Astrocyte (in vitro differentiated cells and primary cell): ENCODE measurements around the gene FYN. TPM values are rescaled to one million over a fixed set of nuclear protein-coding genes. Genes with fewer than 3 reads are reported as not detected.
"Not testable (repeated sequence)": the region's sequence is repeated elsewhere in the genome, so short reads cannot be mapped to it uniquely, and the experiment has no call there.

Source experiments
- DNase-seq: peaks from one replicate; pipeline ENCODE4 v3.0.0-alpha.2; 2010; ENCODE audit warnings: low read depth
- FAIRE-seq: peaks from 2 replicates; lab custom pipeline; 2011; peaks lifted over from hg19 to GRCh38; lab: Jason Lieb, UNC
- H2AFZ ChIP-seq: 2 replicates; pipeline ENCODE4 v1.6.0; 2012; ENCODE audit warnings: low read depth, low read length, inconsistent platforms
- H3K27ac ChIP-seq: 2 replicates; pipeline ENCODE4 v1.5.1; 2011; ENCODE audit warnings: low read depth, low read length, inconsistent platforms
- H3K27me3 ChIP-seq: 2 replicates; pipeline ENCODE4 v1.6.0; 2011; ENCODE audit warnings: low read length, inconsistent platforms; ENCODE audit not compliant: insufficient read depth
- H3K36me3 ChIP-seq: 2 replicates; pipeline ENCODE4 v1.5.1; 2011; ENCODE audit warnings: low read length, inconsistent platforms; ENCODE audit not compliant: insufficient read depth
- H3K4me1 ChIP-seq: 2 replicates; pipeline ENCODE4 v1.5.1; 2011; ENCODE audit warnings: low read length, inconsistent platforms; ENCODE audit not compliant: insufficient read depth
- H3K4me2 ChIP-seq: 2 replicates; pipeline ENCODE4 v1.6.0; 2012; ENCODE audit warnings: low read length, inconsistent platforms
- H3K4me3 ChIP-seq: 2 replicates; pipeline ENCODE4 v1.5.1; 2011; ENCODE audit warnings: low read depth, mild to moderate bottlenecking, low read length, inconsistent platforms; ENCODE audit not compliant: insufficient read depth
- H3K79me2 ChIP-seq: 2 replicates; pipeline ENCODE4 v1.6.0; 2012; ENCODE audit warnings: mild to moderate bottlenecking, low read length, inconsistent platforms; ENCODE audit not compliant: insufficient read depth
- H3K9ac ChIP-seq: 2 replicates; pipeline ENCODE4 v1.6.0; 2012; ENCODE audit warnings: mild to moderate bottlenecking, low read length, inconsistent platforms
- H3K9me3 ChIP-seq: 2 replicates; pipeline ENCODE4 v1.5.1; 2012; ENCODE audit warnings: low read depth, mild to moderate bottlenecking, low read length, inconsistent platforms; ENCODE audit not compliant: insufficient read depth
- H4K20me1 ChIP-seq: 2 replicates; pipeline ENCODE4 v1.6.0; 2012; ENCODE audit warnings: low read length, inconsistent platforms; ENCODE audit not compliant: insufficient read depth
- H3K27ac Mint-ChIP-seq: one replicate; pipeline ENCODE4 v1.8.0; 2021; ENCODE audit warnings: mild to moderate bottlenecking, mixed read lengths; ENCODE audit not compliant: unreplicated experiment
- H3K27me3 Mint-ChIP-seq: one replicate; pipeline ENCODE4 v1.8.0; 2021; ENCODE audit warnings: low read depth, mixed read lengths; ENCODE audit not compliant: unreplicated experiment
- H3K36me3 Mint-ChIP-seq: one replicate; pipeline ENCODE4 v1.8.0; 2021; ENCODE audit warnings: low read depth, mixed read lengths; ENCODE audit not compliant: unreplicated experiment
- H3K4me1 Mint-ChIP-seq: one replicate; pipeline ENCODE4 v1.8.0; 2021; ENCODE audit warnings: low read depth, mixed read lengths; ENCODE audit not compliant: unreplicated experiment
- H3K4me3 Mint-ChIP-seq: one replicate; pipeline ENCODE4 v1.8.0; 2021; ENCODE audit warnings: mild to moderate bottlenecking, moderate library complexity, mixed read lengths; ENCODE audit not compliant: unreplicated experiment
- H3K9me3 Mint-ChIP-seq: one replicate; pipeline ENCODE4 v1.8.0; 2021; ENCODE audit warnings: mild to moderate bottlenecking, mixed read lengths; ENCODE audit not compliant: unreplicated experiment
- EZH2 ChIP-seq: IDR thresholded peaks from 2 replicates; pipeline ENCODE4 v1.6.1; 2012; ENCODE audit warnings: mild to moderate bottlenecking, low read length, inconsistent platforms; ENCODE audit not compliant: insufficient read depth
- total RNA-seq: library from RNA; stranded (reverse); gene quantifications from 2 replicates; pipeline ENCODE4 v1.2.1, GENCODE V29; 2021
- TF ChIP-seq, protein P1 (sequence below): IDR thresholded peaks from 2 replicates; pipeline ENCODE4 v1.5.1; 2011; ENCODE audit warnings: low read depth, mild to moderate bottlenecking, inconsistent platforms, low read length, moderate library complexity; ENCODE audit not compliant: insufficient read depth

FYN gene
- total RNA-seq, 1 donor from 2014 or later = 167 TPM

DNA sequence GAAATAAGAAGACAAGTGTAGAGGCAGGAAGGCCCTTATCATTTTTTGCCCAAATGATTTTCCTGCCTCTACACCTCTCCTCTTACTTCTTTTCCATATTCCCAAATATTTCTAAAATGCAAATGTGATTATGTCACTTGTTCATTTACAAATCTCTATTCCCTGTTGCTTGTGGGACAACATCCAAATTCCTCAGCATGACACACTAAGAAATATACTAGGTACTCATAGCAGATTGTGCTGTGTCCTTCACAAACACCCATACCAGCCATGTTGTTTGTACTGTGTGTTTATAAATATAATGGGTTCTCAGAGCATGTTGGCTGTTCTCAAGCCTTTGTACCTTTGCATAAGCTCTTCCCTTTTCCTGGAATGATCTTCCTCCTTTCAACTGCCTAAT, 17.7 kb upstream of the FYN start:
- Mint-ChIP-seq H3K27ac (no peak overlapping the region), H3K4me1 (no peaks in the 10 kb centered on the region), H3K9me3 (peaks cover 2% of the 10 kb centered on the region), H3K36me3 (no peaks in the 10 kb centered on the region), H3K27me3 (no peaks in the 10 kb centered on the region), H3K4me3 (no peak overlapping the region)
- Histone ChIP-seq H3K9me3 (no peaks in the 10 kb centered on the region), H3K9ac (no peak overlapping the region), H3K36me3 (no peaks in the 10 kb centered on the region), H4K20me1 (no peaks in the 10 kb centered on the region), H3K27me3 (no peaks in the 10 kb centered on the region), H3K27ac (no peak overlapping the region), H3K4me3 (no peak overlapping the region), H3K4me2 (no peak overlapping the region), H2AFZ (no peak overlapping the region), H3K4me1 (peaks cover 15% of the 10 kb centered on the region), H3K79me2 (no peaks in the 10 kb centered on the region)
- TF ChIP-seq, protein P1, sequence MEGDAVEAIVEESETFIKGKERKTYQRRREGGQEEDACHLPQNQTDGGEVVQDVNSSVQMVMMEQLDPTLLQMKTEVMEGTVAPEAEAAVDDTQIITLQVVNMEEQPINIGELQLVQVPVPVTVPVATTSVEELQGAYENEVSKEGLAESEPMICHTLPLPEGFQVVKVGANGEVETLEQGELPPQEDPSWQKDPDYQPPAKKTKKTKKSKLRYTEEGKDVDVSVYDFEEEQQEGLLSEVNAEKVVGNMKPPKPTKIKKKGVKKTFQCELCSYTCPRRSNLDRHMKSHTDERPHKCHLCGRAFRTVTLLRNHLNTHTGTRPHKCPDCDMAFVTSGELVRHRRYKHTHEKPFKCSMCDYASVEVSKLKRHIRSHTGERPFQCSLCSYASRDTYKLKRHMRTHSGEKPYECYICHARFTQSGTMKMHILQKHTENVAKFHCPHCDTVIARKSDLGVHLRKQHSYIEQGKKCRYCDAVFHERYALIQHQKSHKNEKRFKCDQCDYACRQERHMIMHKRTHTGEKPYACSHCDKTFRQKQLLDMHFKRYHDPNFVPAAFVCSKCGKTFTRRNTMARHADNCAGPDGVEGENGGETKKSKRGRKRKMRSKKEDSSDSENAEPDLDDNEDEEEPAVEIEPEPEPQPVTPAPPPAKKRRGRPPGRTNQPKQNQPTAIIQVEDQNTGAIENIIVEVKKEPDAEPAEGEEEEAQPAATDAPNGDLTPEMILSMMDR = no peak
- no peak for TF ChIP-seq EZH2
- FAIRE-seq = no peak
- no peak for DNase-seq

DNA sequence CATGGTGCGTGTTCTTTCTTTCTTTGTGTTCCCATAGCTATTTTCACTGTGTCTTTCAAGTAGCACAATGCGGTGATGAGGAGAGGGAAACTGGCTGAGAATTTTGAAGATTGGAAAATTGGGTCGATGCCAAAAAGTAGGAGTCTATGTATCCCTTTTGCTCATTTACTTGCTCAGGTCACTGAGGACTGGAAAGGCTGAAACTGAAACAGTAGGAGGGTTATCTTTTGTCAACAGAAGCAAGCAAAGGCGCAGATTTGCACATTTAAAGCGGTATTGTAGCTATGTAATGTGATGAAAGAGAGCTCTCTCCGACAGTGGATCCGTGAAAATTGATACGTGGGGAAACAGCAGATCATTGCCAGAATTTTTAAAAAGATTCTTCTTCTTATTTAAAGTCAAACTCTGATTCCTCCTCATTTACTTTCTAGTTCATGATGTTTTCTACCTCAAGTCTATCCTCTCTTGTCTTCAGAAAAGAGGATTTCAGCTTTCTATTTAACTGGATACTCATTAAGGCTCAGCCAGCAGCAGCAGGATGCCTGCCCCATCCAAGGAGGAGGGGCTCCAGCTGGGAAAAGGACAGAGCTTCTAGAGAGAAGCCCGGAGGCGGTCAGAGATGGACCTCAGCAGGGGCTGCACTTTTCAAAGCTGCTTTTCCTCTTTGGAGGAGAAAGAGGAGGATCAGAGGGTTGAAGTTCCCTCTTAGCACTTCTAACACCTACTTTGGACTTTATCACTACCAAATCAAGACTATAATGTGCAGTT, 15.9 kb upstream of the FYN start:
- peak overlapping the region; percentile 43 for H3K4me3 ChIP-seq
- H3K79me2 ChIP-seq = no peaks in the 10 kb centered on the region
- no peaks in the 10 kb centered on the region for H3K36me3 ChIP-seq
- H3K27me3 ChIP-seq = no peaks in the 10 kb centered on the region
- H3K4me3 Mint-ChIP-seq = peak overlapping the region; percentile 76
- H3K27me3 Mint-ChIP-seq = no peaks in the 10 kb centered on the region
- no peaks in the 10 kb centered on the region for H3K4me1 Mint-ChIP-seq
- DNase-seq = no peak
- TF ChIP-seq EZH2 = no peak
- TF ChIP-seq, protein P1 = no peak
- H3K9me3 ChIP-seq = no peaks in the 10 kb centered on the region
- peaks cover 8% of the 10 kb centered on the region for H3K4me1 ChIP-seq
- peak overlapping the region; percentile 82 for H3K4me2 ChIP-seq
- H3K27ac ChIP-seq = no peak overlapping the region
- H3K27ac Mint-ChIP-seq = no peak overlapping the region
- H4K20me1 ChIP-seq = no peaks in the 10 kb centered on the region
- peak overlapping the region; percentile 64 for H2AFZ ChIP-seq
- H3K9me3 Mint-ChIP-seq = no peaks in the 10 kb centered on the region
- no peaks in the 10 kb centered on the region for H3K36me3 Mint-ChIP-seq
- FAIRE-seq = peak; percentile 68
- peak overlapping the region; percentile 45 for H3K9ac ChIP-seq

DNA sequence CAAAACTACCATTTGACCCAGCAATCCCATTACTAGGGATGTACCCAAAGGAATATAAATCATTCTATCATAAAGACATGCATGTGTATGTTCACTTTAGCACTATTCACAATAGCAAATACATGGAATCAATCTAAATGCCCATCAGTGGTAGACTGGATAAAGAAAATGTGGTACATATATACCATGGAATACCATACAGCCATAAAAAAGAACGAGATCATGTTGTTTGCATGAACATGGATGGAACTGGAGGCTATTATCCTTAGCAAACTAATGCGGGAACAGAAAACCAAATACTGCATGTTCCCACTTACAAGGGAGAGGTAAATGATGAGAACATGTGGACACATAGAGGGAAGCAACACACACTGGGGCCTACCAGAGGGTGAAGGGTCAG, 13.5 kb upstream of the FYN start:
- H3K9me3 Mint-ChIP-seq, H3K4me1 ChIP-seq, FAIRE-seq, H3K27ac ChIP-seq, H3K27me3 Mint-ChIP-seq, H3K9me3 ChIP-seq, H3K9ac ChIP-seq, H3K4me2 ChIP-seq, H2AFZ ChIP-seq, H3K4me3 Mint-ChIP-seq, DNase-seq, H3K27ac Mint-ChIP-seq, H3K4me1 Mint-ChIP-seq, H3K27me3 ChIP-seq, H4K20me1 ChIP-seq, H3K4me3 ChIP-seq, H3K79me2 ChIP-seq, H3K36me3 Mint-ChIP-seq, H3K36me3 ChIP-seq: not testable (repeated sequence)
